ENCODE results near the gene USP1.

The USP1 gene

DNA sequence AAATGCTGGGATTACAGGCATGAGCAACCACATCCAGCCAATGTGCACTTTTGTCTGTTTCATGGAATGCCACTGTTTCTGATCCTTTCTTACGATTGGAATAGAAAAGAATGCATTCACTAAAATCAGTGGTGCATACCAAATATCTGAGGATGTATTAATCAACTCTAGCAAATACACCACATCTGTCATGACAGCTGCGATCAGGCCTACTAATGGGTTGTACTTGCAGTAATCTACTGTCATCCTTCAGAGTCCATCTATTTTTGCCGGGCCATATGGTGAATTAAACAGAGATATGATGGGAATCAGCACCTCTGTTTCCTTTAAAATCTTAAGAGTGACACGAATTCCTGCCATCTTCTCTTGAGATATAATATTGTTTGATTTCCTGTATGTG, 8.5 kb upstream of the USP1 start:
- no peak for DNase-seq (ENCODE audit: low read depth)

DNA sequence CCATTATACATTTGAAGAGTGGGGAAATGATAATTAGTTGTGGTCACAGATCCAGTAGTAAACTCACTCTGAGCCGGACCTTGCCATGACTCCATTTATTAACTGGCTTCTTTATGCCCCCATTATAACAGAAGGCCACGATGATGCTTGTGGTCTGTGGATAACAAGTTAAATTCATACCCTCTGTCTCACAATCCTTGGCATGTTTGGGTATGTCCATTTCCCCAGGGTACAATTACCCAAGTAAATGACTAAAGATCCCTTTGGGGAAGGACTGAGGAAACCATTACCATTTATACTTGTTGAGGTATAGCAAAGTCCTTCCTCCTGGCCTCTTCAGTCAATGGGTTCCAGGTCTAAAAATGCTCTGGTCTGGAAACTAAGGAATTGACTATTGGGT, 7.3 kb upstream of the USP1 start:
- no peak for DNase-seq (ENCODE audit: low read depth)

GRCh38 chr1:62433861-62434617, 2.8 kb upstream of the USP1 start:
- DNase-seq (ENCODE audit: low read depth), result no peak

DNA sequence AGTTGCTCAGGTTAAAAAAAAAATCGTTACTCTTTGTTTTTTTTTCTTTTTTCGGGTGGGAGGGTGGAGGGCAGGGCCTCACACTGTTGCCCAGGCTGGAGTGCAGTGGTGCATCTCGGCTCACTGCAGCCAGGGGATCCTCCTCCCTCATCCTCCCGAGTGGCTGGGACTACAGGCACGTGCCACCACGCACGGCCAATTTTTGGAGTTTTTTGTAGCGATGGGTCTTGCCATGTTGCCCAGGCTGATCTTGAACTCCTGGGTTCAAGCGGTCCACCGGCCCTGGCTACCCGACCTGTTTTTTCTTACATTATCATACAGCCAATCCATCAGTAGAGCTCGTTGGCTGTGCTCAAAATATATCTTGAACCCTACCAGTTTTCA, 2.2 kb upstream of the USP1 start:
- no peak for DNase-seq (ENCODE audit: low read depth)

GRCh38 chr1:62435231-62436038, 1.4 kb upstream of the USP1 start:
- DNase-seq (ENCODE audit: low read depth), result no peak

DNA sequence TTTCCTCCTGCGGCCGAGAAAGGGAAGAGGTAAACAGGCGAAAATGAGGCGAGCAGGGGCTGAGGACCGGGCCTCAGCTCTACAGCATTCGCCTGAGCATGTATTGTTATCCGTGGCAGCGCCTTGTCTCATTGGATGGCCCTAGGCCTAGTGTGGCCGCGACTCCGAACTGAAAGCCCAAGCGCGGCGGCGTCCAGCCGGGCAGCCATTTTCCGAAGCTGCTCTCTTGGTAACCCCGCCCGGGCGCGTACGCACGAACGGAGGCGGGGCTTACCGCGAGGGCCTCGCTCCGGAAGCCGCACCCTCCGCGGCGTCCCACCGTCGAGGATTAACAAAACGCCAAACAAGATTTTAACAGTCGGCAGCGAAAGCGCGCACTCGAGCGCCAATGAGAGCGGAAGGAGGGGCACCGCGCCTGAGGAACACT, 797 bp upstream of the USP1 start:
- DNase-seq (ENCODE audit: low read depth), result no peak

DNA sequence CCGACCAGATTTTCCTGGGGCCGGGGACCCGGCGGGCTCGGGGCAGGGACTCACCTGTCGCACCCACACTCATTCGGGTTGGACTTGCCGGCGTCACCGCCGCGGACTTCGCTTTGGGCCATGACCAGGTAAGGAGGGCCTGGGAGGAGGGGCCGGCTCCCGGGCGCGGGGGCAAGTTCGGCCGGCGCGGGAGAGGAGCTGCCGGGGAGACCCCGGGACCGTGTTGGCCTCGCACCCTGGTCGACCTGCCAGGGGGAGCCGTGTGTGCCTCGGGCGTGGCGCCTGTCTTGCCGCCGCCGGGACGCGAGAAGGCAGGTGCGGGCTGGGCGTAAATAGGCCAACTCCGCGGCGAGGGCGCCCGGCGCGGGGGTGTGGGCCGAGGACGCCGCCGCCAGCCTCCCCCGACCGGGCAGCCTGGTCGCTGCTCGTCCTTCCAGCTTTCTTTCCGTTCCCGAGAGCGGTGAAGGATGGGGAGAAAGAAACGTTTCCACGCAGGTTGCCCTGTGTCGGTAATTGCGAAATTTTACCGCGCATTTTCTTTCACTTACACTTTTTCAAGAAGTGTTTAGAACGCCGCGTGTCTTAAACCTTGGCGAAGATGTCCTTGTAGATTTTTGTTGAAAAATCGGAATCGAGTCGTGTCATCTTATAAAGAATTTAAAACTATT, 558 bp downstream of the USP1 start:
- DNase-seq (ENCODE audit: low read depth), result no peak

DNA sequence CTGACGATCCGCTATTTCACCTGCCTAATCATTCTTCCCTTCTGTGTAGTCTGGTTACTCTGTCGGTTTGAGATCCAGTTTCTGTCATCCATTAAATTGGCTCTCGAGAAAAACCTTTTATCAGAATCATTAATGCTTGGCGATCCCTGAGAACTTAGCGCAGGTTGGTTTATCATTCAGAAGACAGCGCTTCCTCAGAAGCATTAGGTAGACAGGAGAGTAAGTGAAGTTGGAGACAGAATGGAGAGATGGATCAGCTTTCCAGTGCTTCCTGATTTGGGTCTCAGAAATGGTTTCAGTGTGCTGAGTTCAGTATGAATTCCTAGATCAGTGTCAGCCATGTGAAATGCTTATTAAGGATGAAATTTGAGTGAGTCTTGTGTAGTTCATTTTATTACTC, 1.3 kb downstream of the USP1 start:
- DNase-seq (ENCODE audit: low read depth), result no peak

DNA sequence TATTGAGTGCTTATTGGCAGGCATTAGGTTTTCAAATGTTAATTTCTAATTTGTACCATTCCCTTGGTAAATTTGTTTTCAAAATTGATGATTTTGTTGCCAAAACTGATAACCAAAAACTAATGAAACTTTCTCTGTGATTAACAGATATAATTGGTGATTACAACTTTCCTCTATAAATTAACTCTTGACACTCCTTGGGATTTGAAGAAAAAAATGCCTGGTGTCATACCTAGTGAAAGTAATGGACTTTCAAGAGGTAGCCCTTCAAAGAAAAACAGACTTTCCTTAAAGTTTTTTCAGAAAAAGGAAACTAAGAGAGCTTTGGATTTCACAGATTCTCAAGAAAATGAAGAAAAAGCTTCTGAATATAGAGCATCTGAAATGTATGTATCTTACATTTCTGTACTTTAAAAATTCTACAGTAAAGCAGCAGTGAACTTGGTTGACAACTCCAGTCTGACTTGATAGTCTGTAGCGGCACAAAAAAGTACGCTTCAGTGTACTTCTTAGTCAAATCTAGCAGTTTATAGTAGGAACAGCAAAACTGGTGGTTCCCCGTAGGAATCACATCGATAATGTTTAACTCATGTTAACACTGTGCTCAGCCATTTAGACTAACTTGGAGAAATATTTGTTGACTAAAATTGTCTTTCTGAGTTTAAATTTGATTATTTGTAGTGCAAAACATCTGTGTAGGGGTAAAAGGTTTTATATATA, 3.0 kb downstream of the USP1 start:
- DNase-seq (ENCODE audit: low read depth), result no peak

GRCh38 chr1:62444701-62445100, 7.9 kb downstream of the USP1 start:
- no peak for DNase-seq (ENCODE audit: low read depth)

DNA sequence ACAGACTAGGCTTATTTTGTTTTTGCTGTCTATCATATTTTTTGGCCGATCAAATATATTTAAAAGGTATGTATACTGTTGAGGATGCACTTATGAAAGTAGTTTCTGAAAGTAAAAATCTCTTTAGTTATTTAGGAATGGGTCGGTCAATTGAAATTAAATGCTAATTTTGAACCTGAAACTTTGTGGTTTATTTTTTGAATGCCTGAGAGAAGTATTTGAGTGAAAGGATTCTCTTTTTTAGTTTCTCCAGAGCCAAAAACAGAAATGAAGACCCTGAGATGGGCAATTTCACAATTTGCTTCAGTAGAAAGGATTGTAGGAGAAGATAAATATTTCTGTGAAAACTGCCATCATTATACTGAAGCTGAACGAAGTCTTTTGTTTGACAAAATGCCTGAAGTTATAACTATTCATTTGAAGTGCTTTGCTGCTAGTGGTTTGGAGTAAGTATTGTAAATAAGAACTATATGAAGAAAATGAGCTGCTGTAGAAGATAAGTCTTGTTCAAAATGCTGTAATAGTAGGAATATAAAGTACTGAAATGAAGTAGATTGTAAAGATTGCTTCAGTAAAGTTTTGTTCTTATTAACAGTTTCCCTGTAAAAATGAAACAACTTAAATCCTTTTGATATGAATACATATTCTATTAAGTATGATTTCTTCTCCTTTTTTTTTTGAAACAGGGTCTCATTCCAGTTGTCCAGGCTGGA, 11.5 kb downstream of the USP1 start:
- no peak for DNase-seq (ENCODE audit: low read depth)

DNA sequence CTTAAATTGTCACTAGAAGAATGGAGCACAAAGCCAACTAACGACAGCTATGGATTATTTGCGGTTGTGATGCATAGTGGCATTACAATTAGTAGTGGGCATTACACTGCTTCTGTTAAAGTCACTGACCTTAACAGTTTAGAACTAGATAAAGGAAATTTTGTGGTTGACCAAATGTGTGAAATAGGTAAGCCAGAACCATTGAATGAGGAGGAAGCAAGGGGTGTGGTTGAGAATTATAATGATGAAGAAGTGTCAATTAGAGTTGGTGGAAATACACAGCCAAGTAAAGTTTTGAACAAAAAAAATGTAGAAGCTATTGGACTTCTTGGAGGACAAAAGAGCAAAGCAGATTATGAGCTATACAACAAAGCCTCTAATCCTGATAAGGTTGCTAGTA, 13.5 kb downstream of the USP1 start:
- DNase-seq (ENCODE audit: low read depth), result no peak

GRCh38 chr1:62452951-62453350, 16.1 kb downstream of the USP1 start:
- DNase-seq (ENCODE audit: low read depth), result no peak

DNA sequence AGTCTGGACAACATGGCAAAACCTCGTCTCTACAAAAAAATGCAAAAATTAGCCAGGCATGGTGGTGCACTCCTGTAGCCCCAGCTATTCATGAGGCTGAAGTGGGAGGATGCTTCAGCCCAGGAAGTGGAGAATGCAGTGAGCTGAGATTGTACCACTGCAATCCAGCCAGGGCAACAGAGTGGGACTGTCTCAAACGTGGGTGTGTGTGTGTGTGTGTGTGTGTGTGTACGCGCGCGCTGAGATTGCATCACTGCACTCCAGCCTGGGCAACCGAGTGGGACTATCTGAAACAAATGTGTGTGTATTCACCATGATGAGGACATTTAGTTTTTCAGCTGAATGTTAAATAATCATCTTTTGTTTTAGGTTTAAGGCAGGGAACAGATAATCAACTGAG, 21.1 kb downstream of the USP1 start:
- DNase-seq (ENCODE audit: low read depth), result no peak

DNA sequence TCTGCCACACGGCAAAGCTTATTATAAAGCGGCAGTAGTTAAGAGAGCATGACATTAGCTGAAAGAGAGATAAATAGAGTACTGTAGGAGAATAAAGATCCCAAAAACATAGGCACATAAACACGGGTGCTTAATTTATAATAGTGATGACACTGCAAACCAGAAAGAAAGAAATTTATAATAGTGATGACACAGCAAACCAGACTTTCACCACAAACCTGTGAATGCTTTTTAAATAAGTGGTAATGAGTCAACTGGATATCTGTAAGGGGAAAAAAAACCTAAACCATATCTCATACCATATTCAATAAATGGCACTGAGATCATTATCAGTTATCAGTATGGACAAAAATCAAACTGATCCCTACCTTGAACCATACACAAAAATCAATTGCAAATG, 25.5 kb downstream of the USP1 start:
- no peak for DNase-seq (ENCODE audit: low read depth)

DNA sequence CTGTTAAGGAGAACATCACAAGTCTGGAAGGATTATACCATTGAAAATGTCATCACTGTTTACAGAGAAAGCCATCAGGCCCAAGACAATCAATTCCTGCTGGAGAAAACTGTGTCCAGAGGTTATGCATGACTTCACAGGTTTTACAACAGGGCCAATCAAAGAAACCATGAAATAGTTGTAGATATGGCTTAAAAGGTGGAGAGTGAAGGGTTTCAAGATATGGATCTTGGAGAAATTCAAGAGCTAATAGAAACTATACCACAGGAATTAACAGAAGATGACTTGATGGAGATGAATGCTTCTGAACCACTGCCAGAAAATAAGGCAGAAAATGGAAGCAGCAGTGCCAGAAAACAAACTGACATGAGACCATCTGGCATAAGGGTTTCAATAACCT, 30.2 kb downstream of the USP1 start:
- no peak for DNase-seq (ENCODE audit: low read depth)

DNA sequence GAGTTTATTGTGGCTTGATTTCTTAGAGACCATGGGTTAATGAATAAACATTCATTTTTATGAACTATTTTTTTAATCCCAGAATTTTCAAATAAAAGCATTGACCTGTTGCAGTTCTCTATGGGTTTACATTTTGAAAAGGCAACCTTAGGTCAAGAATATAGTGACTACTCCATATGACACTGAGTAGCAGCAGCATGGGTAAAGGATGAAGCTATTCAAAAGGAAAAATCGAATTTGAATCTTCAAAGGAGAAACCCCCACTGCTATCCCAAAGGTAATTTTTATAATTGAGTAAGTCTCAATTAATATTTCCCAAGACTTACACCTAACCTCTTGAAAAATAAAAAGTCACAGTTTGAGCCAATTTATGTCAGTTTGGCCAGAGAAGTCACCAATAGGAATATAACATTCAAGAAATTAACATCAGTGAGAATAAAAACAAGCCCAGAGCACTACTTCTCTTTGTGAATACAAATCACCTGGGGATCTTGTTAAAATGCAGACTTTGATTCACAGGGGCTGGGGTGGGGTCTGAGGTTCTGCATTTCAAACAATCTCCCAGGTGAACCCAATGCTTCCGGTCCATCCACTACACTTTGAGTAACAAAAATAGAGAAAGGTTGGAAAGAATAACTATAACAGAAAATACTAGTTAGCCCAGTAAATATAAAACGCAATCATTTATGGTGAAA, 39.8 kb downstream of the USP1 start:
- DNase-seq (ENCODE audit: low read depth), result no peak

- no peak for DNase-seq (ENCODE audit: low read depth)
These were observed 44.8 kb downstream of the USP1 start for GRCh38 chr1:62481681-62482080.

- DNase-seq (ENCODE audit: low read depth), result no peak
These were observed 48.1 kb downstream of the USP1 start for GRCh38 chr1:62484824-62485468.

GRCh38 chr1:62487956-62488355, 51.1 kb downstream of the USP1 start:
- no peak for DNase-seq (ENCODE audit: low read depth)

DNA sequence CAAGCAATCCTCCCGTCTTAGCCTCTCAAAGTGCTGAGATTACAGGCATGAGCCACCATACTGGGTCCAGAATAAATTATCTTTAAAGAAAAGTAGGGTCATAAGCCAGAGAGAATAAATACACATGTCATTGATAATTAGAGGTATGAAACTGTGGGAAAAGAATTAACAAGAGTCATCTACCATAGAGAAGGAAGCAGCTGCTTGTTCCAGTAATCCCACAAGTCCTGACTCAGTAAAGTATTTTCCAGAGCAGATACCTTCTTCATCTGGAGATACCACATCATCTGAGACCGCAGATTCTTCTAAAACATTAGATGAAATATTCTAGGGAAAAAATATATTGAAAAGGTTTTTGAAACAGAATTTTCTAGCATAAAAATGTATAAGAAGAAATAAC, 55.7 kb downstream of the USP1 start:
- DNase-seq (ENCODE audit: low read depth), result no peak

All from stimulated activated CD8-positive, alpha-beta memory T cell treated with anti-CD3 and anti-CD28 coated beads, Interleukin-15, amount 100 ng/mL, for 1 hour (primary cell).